Measurements from ENCODE around the gene CELA2B. TPM values are rescaled to one million over a fixed set of nuclear protein-coding genes. Genes with fewer than 3 reads are reported as not detected.

Gene CELA2B
- total and polyA plus RNA-seq, 2 donors (not counting 1 experiment from before 2014, with no cell fraction given): not detected

- CTCF ChIA-PET: no interaction called here
- Histone ChIP-seq H3K27me3 (replicated peaks in 1 of 4; ENCODE audit: control extremely low read depth in 1 of 4, control insufficient read depth in 3 of 4, insufficient read depth in 4 of 4, low read length in 3 of 4) (no peaks in the 10 kb centered on the region), H3K4me1 (ENCODE audit: control insufficient read depth in 2 of 2, insufficient read depth in 2 of 2, low read length in 2 of 2) (no peaks in the 10 kb centered on the region), H2AFZ (ENCODE audit: insufficient read depth, low read depth, low read length, poor library complexity, severe bottlenecking) (no peak overlapping the region), H3K9ac (ENCODE audit: low read length) (no peak overlapping the region), H3K79me2 (ENCODE audit: control insufficient read depth, insufficient read depth, low read length) (peaks cover 10% of the 10 kb centered on the region), H3K36me3 (replicated peaks in 1 of 2; ENCODE audit: control extremely low read depth in 1 of 2, control insufficient read depth in 1 of 2, extremely low read depth in 1 of 2, insufficient read depth in 2 of 2, low read length in 1 of 2) (peaks cover 0 to 40% of the 10 kb centered on the region in 2 experiments), H3K27ac (ENCODE audit: low read length in 2 of 2) (no peak overlapping the region), H3K4me3 (ENCODE audit: control extremely low read depth in 1 of 5, extremely low read depth in 1 of 5, insufficient read depth in 1 of 5, low read depth in 2 of 5, low read length in 4 of 5) (no peak overlapping the region), H3K4me2 (replicated peaks; ENCODE audit: low read depth, low read length, poor library complexity, severe bottlenecking) (no peak overlapping the region), H3K9me3 (ENCODE audit: control extremely low read depth in 1 of 3, control insufficient read depth in 2 of 3, insufficient read depth in 1 of 3, low read length in 2 of 3) (no peaks in the 10 kb centered on the region), H4K20me1 (ENCODE audit: control insufficient read depth, insufficient read depth, low read length, poor library complexity, severe bottlenecking) (no peaks in the 10 kb centered on the region)
- intact Hi-C loops (cut with micrococcal nuclease): no loop called here
- DNase-seq (no peak), ATAC-seq (ENCODE audit: low read depth) (no peak)
- Mint-ChIP-seq H3K9me3 (ENCODE audit: insufficient read depth) (no peaks in the 10 kb centered on the region), H3K27ac (no peak overlapping the region), H3K4me1 (peaks cover 11% of the 10 kb centered on the region), H3K4me3 (no peak overlapping the region), H3K27me3 (no peaks in the 10 kb centered on the region)
- POLR2A ChIA-PET: no interaction called here
- 98% methylated on average over 14 of the region's 17 CpGs for WGBS (ENCODE audit: insufficient coverage)
- no peak for TF ChIP-seq EZH2 (IDR thresholded peaks at IDR 0.05; ENCODE audit: borderline replicate concordance, insufficient read depth, low read depth, low read length, poor library complexity, severe bottlenecking)
- TF ChIP-seq, protein P1, sequence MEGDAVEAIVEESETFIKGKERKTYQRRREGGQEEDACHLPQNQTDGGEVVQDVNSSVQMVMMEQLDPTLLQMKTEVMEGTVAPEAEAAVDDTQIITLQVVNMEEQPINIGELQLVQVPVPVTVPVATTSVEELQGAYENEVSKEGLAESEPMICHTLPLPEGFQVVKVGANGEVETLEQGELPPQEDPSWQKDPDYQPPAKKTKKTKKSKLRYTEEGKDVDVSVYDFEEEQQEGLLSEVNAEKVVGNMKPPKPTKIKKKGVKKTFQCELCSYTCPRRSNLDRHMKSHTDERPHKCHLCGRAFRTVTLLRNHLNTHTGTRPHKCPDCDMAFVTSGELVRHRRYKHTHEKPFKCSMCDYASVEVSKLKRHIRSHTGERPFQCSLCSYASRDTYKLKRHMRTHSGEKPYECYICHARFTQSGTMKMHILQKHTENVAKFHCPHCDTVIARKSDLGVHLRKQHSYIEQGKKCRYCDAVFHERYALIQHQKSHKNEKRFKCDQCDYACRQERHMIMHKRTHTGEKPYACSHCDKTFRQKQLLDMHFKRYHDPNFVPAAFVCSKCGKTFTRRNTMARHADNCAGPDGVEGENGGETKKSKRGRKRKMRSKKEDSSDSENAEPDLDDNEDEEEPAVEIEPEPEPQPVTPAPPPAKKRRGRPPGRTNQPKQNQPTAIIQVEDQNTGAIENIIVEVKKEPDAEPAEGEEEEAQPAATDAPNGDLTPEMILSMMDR (IDR thresholded peaks at IDR 0.05): no peak
These were observed 30.9 kb downstream of the CELA2B start for GRCh38 chr1:15506831-15507230.

DNA sequence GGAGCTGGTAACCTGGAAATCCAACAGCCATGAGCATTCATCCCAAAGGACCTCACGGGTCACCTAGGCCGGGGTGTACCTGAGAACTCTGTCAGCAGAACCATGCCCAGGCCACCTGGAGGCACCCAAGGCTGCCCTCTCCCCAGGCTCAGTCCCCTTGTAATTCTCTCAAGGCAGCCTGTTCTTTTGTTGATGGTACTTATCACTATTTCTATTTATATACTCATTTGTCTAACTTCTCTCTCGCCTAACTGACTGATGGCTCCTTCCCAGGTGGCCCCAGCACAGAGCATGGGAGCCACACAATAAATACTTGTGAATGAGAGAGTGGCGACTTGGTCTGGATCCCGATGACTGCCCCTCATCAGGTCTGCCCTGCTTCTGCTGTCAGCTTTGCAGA lies 31.4 kb downstream of the CELA2B start:
- Histone ChIP-seq H4K20me1 (ENCODE audit: control insufficient read depth, insufficient read depth, low read length, poor library complexity, severe bottlenecking) (no peaks in the 10 kb centered on the region), H3K4me1 (ENCODE audit: control insufficient read depth in 2 of 2, insufficient read depth in 2 of 2, low read length in 2 of 2) (no peaks in the 10 kb centered on the region), H3K27me3 (replicated peaks in 1 of 4; ENCODE audit: control extremely low read depth in 1 of 4, control insufficient read depth in 3 of 4, insufficient read depth in 4 of 4, low read length in 3 of 4) (no peaks in the 10 kb centered on the region), H3K9me3 (ENCODE audit: control extremely low read depth in 1 of 3, control insufficient read depth in 2 of 3, insufficient read depth in 1 of 3, low read length in 2 of 3) (no peaks in the 10 kb centered on the region), H3K4me2 (replicated peaks; ENCODE audit: low read depth, low read length, poor library complexity, severe bottlenecking) (no peak overlapping the region), H3K79me2 (ENCODE audit: control insufficient read depth, insufficient read depth, low read length) (peaks cover 14% of the 10 kb centered on the region), H3K4me3 (ENCODE audit: control extremely low read depth in 1 of 5, extremely low read depth in 1 of 5, insufficient read depth in 1 of 5, low read depth in 2 of 5, low read length in 4 of 5) (no peak overlapping the region), H3K9ac (ENCODE audit: low read length) (no peak overlapping the region), H3K27ac (ENCODE audit: low read length in 2 of 2) (no peak overlapping the region), H2AFZ (ENCODE audit: insufficient read depth, low read depth, low read length, poor library complexity, severe bottlenecking) (no peak overlapping the region), H3K36me3 (replicated peaks in 1 of 2; ENCODE audit: control extremely low read depth in 1 of 2, control insufficient read depth in 1 of 2, extremely low read depth in 1 of 2, insufficient read depth in 2 of 2, low read length in 1 of 2) (peaks cover 0 to 44% of the 10 kb centered on the region in 2 experiments)
- H3K9me3 Mint-ChIP-seq (ENCODE audit: insufficient read depth): no peaks in the 10 kb centered on the region
- intact Hi-C loops (cut with micrococcal nuclease): no loop called here
- H3K4me3 Mint-ChIP-seq: no peak overlapping the region
- no peak for ATAC-seq (ENCODE audit: low read depth)
- ChIA-PET CTCF (no interaction called here), POLR2A (no interaction called here)
- H3K4me1 Mint-ChIP-seq: peaks cover 11% of the 10 kb centered on the region
- no peak for TF ChIP-seq EZH2 (IDR thresholded peaks at IDR 0.05; ENCODE audit: borderline replicate concordance, insufficient read depth, low read depth, low read length, poor library complexity, severe bottlenecking)
- TF ChIP-seq, protein P1 (IDR thresholded peaks at IDR 0.05): no peak
- WGBS (ENCODE audit: insufficient coverage): 88% methylated on average over 4 of the region's 5 CpGs
- no peak for DNase-seq
- H3K27ac Mint-ChIP-seq: no peak overlapping the region
- H3K27me3 Mint-ChIP-seq: no peaks in the 10 kb centered on the region
